Stimulated activated memory B cell treated with anti-CD40 and anti-IgM and Interleukin-4, amounts not matched to agents 10 μg/mL and 1 μg/mL and 100 μg/mL, for 72 hours (primary cell): ENCODE measurements around the gene SOCS1.

Experiments
- ATAC-seq: fragments of 150-1000 bp; cut with Tn5 transposase; 2 replicates; pipeline ENCODE4 v1.10.0; 2021
- H3K27ac Mint-ChIP-seq: one replicate; pipeline ENCODE4 v1.8.0; 2022; ENCODE audit warnings: mild to moderate bottlenecking, mixed read lengths
- H3K27me3 Mint-ChIP-seq: one replicate; pipeline ENCODE4 v1.8.0; 2022; ENCODE audit warnings: mixed read lengths
- H3K36me3 Mint-ChIP-seq: one replicate; pipeline ENCODE4 v1.8.0; 2022; ENCODE audit warnings: mixed read lengths
- H3K4me1 Mint-ChIP-seq: one replicate; pipeline ENCODE4 v1.8.0; 2022; ENCODE audit warnings: mixed read lengths
- H3K4me3 Mint-ChIP-seq: one replicate; pipeline ENCODE4 v1.8.0; 2022; ENCODE audit warnings: mild to moderate bottlenecking, moderate library complexity, mixed read lengths
- H3K9me3 Mint-ChIP-seq: one replicate; pipeline ENCODE4 v1.8.0; 2022; ENCODE audit warnings: mixed read lengths

Gene SOCS1

DNA sequence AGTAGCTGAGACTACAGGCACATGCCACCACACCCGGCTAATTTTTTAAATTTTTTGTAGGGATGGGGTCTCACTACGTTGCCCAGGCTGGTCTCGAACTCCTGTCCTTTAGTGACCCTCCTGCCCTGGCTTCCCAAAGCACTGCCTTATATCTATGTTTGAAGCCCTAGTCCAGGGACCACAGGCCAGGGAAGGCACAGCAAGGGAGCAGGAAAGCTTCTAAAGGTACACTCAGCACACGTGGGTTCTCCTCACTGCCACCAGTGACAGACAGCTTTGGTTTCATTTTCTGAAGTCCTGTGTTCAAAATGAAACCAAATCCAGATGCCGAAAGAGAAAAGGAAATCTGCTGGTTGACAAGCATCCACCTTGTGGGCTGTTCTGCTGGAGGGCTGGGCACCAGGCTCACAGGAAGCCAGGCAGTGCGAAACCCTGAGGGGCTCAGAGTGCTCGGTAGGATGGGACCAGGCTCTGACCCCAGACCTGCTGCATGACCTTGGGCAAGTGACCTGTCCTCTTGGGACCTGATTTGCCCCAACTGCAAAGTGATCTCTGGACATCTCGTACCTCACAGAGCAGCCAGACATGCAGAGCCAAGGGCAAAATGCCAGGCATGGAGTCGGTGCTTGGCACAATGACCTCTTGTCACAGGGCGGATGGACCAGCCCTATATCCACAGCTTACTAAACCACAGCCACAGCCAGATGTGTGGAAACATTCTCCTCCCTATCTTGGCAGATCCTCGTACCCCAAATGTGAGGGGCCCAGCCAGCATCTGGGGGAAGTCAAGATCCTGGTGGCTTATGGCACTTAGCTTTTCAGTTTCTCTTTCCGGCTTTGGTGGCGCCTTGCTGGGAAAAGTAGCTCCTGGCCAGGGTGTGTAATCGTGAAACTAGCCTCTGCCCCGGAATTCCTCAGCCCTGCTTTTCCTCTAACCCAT lies 2.8 kb upstream of the SOCS1 start:
- peaks cover 34% of the 10 kb centered on the region for H3K4me1 Mint-ChIP-seq
- H3K9me3 Mint-ChIP-seq: no peaks in the 10 kb centered on the region
- H3K36me3 Mint-ChIP-seq: peaks cover 17% of the 10 kb centered on the region
- H3K4me3 Mint-ChIP-seq: peak overlapping the region; percentile 42
- H3K27ac Mint-ChIP-seq: peak overlapping the region; percentile 1
- H3K27me3 Mint-ChIP-seq: no peaks in the 10 kb centered on the region
- ATAC-seq: no peak

DNA sequence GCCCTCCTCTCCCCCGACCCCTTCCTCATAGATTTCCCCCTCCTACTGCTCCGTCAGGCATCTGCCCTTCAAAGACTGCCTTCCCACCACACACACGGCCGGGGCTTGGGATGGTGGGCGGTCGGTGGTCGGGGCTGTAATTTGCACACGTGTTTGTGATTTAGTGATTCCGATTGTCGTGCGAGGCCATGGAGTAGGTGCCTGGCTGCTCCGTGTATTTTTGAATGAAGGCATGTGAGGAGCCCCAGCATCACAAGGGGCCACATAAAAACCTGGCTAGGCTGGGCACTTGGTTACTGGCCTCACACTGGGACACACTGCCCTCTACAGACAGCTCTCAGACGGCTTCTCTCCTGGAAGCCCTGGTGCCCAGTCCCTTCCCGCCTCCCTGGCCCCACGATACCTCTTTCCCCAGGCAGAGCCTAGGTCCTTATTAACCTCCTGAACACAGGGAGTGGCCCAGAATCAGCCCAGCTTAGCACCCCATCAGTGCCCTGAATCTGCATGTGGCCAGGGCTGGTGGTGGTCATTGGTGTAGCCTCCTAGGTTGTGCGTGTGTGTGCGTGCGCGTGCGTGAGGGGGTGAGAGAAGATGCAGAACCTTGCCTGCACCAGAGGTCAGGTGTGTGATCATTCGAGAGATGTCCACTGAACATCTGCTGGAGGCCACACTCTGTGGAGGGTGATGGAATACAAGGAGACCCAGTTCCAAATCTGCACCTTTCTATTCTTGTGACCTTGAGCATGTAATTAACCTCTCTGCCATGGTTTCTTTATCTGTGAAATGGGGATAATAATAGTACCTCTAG lies 1.3 kb upstream of the SOCS1 start:
- H3K4me1 Mint-ChIP-seq: peaks cover 39% of the 10 kb centered on the region
- ATAC-seq: peak; percentile 13

DNA sequence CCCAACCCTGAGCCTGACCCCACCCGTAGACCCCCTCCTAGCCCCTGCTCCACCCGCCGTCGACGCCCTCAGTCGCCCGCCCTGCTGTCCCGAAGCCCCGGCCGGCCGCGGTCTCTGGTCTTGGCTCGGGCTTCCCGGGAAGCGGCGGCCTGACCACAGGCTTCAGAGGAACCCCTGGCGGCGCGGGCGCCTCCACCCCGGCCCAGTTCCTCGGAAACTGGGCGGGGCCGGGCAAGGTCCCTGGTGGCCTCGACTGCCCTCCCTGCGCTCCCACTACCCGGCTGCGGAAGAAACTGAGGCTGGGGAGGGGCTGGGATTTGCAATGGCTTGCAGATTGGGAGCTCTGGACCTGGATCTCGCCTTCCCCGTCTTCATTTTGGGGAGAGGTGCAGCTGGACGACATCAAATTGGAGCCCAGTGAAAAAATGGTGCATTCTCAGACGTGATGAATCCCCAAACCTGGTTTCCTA lies 692 bp upstream of the SOCS1 start:
- peak; percentile 52 for ATAC-seq
- Mint-ChIP-seq H3K36me3 (peaks cover 37% of the 10 kb centered on the region), H3K27me3 (no peaks in the 10 kb centered on the region), H3K27ac (peak overlapping the region; percentile 90), H3K9me3 (no peaks in the 10 kb centered on the region), H3K4me1 (peaks cover 45% of the 10 kb centered on the region), H3K4me3 (peak overlapping the region; percentile 88)

More for the DNA sequence above, 1.3 kb upstream of the SOCS1 start:
- Mint-ChIP-seq H3K27ac (peak overlapping the region; percentile 90), H3K27me3 (no peaks in the 10 kb centered on the region), H3K9me3 (no peaks in the 10 kb centered on the region), H3K36me3 (peaks cover 31% of the 10 kb centered on the region), H3K4me3 (peak overlapping the region; percentile 88)

DNA sequence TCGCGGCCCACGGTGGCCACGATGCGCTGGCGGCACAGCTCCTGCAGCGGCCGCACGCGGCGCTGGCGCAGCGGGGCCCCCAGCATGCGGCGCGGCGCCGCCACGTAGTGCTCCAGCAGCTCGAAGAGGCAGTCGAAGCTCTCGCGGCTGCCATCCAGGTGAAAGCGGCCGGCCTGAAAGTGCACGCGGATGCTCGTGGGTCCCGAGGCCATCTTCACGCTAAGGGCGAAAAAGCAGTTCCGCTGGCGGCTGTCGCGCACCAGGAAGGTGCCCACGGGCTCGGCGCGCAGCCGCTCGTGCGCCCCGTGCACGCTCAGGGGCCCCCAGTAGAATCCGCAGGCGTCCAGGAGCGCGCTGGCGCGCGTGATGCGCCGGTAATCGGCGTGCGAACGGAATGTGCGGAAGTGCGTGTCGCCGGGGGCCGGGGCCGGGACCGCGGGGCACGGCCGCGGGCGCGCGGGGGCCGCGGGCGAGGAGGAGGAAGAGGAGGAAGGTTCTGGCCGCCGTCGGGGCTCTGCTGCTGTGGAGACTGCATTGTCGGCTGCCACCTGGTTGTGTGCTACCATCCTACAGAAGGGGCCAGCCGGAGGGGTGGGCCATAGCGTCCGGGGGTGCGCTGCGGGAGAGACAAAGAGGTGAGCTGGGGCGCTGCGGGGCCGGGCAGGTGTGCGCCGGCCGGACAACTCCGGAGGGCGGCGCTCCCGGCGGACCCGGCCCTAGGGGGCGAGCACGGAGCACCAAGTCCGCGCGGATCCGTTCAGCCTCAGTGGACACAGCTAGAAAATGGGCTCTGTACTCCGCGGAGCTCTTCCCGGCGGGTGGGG lies 879 bp downstream of the SOCS1 start:
- Mint-ChIP-seq H3K4me1 (peaks cover 57% of the 10 kb centered on the region), H3K27me3 (no peaks in the 10 kb centered on the region), H3K9me3 (no peaks in the 10 kb centered on the region), H3K4me3 (peak overlapping the region; percentile 89), H3K27ac (peak overlapping the region; percentile 67), H3K36me3 (peaks cover 46% of the 10 kb centered on the region)
- ATAC-seq: no peak

DNA sequence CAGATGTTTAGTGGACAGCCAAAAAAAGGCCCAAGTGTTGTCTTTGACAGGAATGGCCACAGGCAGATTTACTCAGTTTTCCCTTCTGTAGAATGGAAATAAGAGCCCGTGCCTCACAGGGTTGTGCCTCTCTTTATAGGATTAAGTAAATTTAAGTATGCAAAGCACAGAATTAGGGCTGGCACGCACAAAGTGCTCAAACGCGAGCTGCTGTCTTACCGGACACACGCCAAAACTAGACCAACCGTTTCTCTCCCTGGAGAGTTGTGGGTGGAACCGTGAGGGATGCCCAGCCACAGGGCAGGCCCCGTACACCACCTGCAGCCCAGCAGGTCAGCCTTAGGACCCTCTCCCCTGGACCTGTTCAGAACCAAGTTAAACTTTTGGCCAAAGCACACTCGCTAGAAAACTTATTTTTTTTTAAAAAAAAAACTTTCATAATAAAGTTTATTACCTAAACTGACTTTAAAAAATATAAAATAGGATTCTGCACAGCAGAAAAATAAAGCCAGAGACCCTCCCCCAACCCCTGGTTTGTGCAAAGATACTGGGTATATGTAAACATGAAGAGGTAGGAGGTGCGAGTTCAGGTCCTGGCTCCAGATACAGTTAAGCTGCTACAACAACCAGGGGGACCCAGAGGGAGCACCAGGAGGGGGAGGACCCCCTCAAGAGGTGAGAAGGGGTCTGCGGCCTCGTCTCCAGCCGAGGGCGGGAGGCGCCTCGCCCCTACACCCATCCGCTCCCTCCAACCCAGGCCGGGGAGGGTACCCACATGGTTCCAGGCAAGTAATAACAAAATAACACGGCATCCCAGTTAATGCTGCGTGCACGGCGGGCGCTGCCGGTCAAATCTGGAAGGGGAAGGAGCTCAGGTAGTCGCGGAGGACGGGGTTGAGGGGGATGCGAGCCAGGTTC lies 1.8 kb downstream of the SOCS1 start:
- peaks cover 46% of the 10 kb centered on the region for H3K36me3 Mint-ChIP-seq
- peaks cover 63% of the 10 kb centered on the region for H3K4me1 Mint-ChIP-seq
- no peaks in the 10 kb centered on the region for H3K27me3 Mint-ChIP-seq
- no peaks in the 10 kb centered on the region for H3K9me3 Mint-ChIP-seq
- H3K27ac Mint-ChIP-seq: peak overlapping the region; percentile 67
- ATAC-seq: no peak
- H3K4me3 Mint-ChIP-seq: peak overlapping the region; percentile 89

DNA sequence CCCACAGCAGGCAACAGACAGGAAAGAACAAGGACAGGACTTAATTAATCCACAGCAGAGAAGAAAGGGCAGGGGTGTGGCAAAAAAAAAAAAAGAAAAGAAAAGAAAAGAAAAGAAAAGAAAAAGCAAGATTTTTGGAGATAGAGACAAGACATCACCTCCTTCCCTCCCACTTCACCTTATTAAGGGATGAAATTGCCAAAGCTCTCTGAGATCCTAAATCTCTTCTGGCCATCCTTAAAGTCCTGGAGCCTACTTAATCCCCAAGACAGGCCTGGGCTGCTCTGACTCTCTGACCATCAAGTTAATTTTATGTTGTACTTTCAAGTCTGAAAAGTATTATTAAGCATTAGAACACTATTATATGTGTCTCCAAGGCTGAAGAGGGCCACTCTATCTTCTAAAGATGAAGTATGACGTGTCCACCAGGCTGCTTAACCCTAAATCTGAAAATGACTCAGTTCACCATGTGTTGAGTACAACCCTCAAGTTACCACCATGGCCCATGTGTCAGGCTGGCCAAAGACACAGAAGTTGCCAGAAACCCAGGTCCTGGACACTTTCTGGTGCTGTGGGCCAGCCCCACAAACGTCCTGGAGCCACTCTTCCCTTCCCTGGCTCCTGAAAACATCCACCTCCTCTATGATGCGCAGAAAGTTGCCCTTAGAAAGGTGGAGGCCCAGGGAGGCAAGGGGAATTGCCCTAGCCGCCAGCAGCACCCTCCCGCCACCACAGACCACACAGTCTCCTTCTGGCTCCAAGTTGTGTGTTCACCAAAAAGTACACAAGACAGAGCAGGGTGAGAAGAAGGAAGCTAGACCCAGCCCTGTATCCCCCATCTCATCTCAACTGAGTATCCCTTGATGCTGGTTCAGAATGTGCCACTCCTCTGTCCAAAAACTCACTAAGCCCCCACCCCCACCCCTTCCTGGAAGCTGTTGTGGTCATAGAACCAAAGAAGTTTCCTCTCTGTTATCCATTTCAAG lies 2.7 kb downstream of the SOCS1 start:
- peak overlapping the region; percentile 67 for H3K27ac Mint-ChIP-seq
- H3K4me1 Mint-ChIP-seq: peaks cover 63% of the 10 kb centered on the region
- H3K9me3 Mint-ChIP-seq: no peaks in the 10 kb centered on the region
- H3K36me3 Mint-ChIP-seq: peaks cover 46% of the 10 kb centered on the region
- H3K4me3 Mint-ChIP-seq: peak overlapping the region; percentile 89
- no peaks in the 10 kb centered on the region for H3K27me3 Mint-ChIP-seq
- ATAC-seq: no peak

DNA sequence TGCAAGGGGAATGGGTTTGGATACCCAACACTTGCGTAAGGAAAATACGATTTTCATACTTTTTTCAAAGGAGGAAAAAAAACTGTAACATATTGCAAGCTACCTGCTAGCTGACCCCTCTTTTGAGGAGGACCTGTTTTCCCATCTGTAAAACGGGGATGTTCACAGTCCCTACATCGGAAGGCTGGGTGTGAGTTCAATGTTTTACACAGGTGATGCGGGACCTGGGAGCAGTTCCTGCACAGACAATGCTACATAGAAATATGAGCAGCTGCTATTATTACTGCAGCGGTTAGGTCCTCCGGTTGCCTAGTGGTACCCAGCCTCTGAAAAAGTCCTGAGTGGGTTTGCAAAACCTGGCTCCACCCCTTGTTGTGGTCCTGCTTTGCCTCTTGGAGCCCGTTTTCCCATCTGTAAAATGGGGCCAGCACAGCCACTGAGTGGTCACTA lies 3.5 kb downstream of the SOCS1 start:
- Mint-ChIP-seq H3K27ac (peak overlapping the region; percentile 67), H3K4me3 (peak overlapping the region; percentile 89), H3K36me3 (peaks cover 46% of the 10 kb centered on the region), H3K27me3 (no peaks in the 10 kb centered on the region), H3K4me1 (peaks cover 60% of the 10 kb centered on the region), H3K9me3 (no peaks in the 10 kb centered on the region)
- ATAC-seq: no peak

DNA sequence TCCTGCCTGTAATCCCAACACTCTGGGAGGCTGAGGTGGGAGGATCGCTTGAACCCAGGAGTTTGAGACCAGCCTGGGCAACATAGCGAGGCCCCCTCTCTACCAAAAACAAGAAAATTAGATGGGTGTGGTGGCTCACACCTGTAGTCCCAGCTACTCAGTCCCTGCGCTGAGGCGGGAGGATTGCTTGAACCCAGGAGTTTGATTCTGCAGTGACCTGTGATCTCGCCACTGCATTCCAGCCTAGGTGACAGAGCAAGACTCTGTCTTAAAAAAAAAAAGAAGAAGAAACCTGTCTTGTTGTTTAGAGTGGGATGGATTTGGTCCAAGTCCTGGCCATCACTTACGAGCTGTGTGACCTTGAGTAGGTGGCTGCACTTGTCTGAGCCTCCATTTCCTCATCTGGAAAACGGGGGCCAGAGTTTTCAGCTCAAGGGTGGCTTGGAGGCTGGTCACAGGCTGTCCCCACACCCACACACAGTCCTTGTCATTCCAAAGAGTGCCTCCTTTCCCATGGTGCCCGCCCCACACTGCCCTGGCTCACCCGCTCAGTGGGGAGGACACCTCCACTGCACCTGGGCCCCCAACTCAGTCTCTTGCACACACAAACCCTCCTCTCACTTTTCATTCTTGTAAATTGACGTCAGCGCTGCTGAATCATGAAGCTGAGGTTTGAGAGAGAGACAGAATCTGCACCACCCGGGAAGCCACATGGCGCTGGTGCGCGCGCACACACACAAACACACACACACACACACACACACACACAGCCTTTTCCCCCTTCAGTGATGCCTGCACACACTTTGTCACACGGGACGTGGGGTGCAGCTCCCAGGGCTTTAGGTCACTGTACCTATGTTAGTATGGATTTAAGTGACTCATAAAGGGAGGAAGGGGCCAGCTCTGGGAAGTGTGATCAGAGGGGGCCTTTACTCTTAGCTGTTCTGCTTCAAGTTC lies 4.2 kb downstream of the SOCS1 start:
- Mint-ChIP-seq H3K4me3 (peak overlapping the region; percentile 89), H3K4me1 (peaks cover 53% of the 10 kb centered on the region), H3K9me3 (no peaks in the 10 kb centered on the region), H3K27me3 (no peaks in the 10 kb centered on the region), H3K36me3 (peaks cover 46% of the 10 kb centered on the region), H3K27ac (peak overlapping the region; percentile 67)
- ATAC-seq: peak; percentile 0

DNA sequence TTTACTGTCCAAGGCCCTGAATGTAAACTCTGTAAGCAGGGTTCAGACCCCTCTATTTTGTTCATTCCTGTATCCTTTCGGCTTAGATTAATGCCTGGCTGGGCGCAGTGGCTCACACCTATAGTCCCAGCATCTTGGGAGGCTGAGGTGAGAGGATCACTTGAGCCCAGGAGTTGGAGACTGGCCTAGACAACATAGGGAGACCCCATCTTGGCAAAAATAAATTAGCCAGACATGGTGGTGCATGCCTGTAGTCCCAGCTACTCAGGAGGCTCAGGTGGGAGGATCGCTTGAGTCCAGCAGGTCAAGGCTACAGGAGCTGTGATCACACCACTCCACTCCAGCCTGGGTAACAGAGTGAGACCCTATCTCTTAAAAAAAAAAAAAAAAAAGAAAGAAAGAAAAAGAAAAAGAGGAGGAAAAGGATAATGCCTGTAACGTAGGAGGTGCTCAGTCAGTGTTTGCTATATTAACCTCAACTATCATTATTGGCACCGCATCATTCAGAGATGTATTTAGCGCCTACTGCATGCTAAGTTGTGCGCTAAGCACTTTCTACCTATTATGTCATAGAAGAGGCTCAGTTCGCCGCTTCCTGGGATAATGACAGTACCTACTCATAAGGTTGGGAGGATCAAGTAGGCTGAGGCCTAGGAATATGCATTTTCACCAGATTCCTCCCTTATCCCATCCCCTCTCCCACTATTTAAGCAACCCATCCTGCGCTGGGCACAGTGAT lies 5.0 kb downstream of the SOCS1 start:
- H3K4me3 Mint-ChIP-seq: peak overlapping the region; percentile 45
- peaks cover 52% of the 10 kb centered on the region for H3K4me1 Mint-ChIP-seq
- no peaks in the 10 kb centered on the region for H3K27me3 Mint-ChIP-seq

DNA sequence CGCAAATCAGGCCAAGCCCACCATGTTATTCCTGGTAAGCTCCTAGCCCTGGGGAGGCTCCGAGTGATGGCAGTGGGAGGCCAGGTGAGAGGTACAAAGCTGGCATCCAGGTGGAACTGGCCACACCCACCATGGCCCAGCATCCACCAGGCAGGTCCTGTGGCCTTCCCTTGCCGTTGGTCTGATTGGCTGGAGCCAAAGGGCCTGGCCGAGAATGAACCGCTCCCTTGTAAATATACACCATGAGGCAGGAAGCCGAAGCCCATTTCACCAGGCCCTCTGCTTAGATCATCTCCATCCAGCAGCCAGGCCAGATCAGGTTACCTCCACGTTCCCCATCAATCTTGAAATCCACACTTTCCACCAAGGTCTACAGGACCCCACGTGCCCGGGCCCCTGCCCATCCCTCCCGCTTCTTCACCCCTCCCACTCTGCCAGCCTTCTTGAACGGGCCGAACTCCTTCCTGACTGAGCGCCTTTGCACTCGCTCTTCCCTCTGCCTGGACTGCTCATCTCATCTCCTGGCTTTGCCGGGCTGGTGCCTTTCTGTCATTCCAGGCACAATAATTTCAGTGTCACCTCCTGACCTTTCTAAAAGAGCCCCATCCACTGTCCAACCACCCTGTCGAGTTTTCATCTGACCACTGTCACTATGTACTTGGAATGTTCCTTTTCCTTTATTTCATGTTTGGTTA lies 5.8 kb downstream of the SOCS1 start:
- Mint-ChIP-seq H3K36me3 (peaks cover 42% of the 10 kb centered on the region), H3K4me1 (peaks cover 52% of the 10 kb centered on the region), H3K4me3 (peak overlapping the region; percentile 45), H3K27me3 (no peaks in the 10 kb centered on the region), H3K9me3 (no peaks in the 10 kb centered on the region), H3K27ac (peak overlapping the region; percentile 53)
- peak; percentile 9 for ATAC-seq

More for the DNA sequence above, 5.0 kb downstream of the SOCS1 start:
- no peak for ATAC-seq
- H3K9me3 Mint-ChIP-seq: no peaks in the 10 kb centered on the region
- H3K36me3 Mint-ChIP-seq: peaks cover 46% of the 10 kb centered on the region
- H3K27ac Mint-ChIP-seq: peak overlapping the region; percentile 67
